ENCODE results near the gene ARHGEF38. TPM values are rescaled to one million over a fixed set of nuclear protein-coding genes. Genes with fewer than 3 reads are reported as not detected.

The ARHGEF38 gene
- total RNA-seq, 2 donors from 2014 or later: not detected

GRCh38 chr4:105510245-105510644, 42.2 kb upstream of the ARHGEF38 start:
- ATAC-seq (ENCODE audit: insufficient number of reproducible peaks, low FRiP score, low read depth) (no peak), DNase-seq (ENCODE audit: low spot score) (no peak)
- Histone ChIP-seq H3K4me1 (ENCODE audit: control insufficient read depth in 1 of 2, low read depth in 2 of 2) (no peaks in the 10 kb centered on the region), H3K4me3 (no peak overlapping the region), H3K27ac (no peak overlapping the region), H3K9me3 (no peaks in the 10 kb centered on the region), H3K27me3 (replicated peaks; ENCODE audit: insufficient read depth) (no peaks in the 10 kb centered on the region), H3K36me3 (no peaks in the 10 kb centered on the region)
- TF ChIP-seq, protein P1, sequence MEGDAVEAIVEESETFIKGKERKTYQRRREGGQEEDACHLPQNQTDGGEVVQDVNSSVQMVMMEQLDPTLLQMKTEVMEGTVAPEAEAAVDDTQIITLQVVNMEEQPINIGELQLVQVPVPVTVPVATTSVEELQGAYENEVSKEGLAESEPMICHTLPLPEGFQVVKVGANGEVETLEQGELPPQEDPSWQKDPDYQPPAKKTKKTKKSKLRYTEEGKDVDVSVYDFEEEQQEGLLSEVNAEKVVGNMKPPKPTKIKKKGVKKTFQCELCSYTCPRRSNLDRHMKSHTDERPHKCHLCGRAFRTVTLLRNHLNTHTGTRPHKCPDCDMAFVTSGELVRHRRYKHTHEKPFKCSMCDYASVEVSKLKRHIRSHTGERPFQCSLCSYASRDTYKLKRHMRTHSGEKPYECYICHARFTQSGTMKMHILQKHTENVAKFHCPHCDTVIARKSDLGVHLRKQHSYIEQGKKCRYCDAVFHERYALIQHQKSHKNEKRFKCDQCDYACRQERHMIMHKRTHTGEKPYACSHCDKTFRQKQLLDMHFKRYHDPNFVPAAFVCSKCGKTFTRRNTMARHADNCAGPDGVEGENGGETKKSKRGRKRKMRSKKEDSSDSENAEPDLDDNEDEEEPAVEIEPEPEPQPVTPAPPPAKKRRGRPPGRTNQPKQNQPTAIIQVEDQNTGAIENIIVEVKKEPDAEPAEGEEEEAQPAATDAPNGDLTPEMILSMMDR (IDR thresholded peaks at IDR 0.05): no peak

DNA sequence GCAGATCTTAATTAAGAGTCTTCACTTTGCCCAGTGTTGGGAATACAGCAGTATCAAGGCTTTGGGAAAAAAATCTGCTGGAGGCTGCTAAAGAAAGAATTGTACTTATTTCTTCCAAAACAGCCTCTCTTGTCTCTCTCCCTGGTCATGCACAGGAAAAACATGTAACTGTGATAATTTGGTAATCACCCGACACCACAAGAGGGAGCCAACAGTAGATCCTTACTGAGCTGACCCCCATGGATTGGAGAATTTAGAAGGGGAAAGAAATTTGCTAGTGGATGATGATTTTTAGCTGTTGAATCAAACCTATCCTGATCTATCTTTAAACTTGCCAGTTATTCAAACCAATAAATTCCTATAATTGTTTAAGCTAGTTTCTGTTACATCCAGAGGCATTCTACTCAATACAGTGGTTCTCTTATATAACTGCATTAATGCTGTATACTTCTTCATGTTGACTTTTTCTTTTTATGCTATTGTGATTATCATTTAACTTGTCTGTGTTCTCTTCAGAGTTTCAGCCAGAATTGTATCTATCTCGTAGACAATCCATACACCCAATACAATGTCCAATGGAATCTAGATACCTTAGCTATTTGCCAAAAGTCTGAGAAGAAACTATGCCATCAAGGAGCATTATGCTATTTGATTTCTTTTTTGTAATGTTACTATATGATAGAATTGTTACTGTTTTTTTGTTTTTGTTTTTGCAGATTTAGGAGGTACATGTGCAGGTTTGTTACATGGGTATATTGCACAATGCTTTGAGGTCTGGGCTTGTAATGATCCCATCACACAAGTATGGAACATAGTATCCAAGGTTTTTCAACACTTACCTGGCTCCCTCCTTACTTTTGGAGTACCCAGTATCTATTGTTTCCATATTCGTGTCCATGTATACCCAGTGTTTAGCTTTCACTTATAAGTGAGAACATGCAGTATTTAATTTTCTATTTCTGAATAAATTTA, 31.3 kb upstream of the ARHGEF38 start:
- Histone ChIP-seq H3K9me3 (no peaks in the 10 kb centered on the region), H3K27ac (no peak overlapping the region), H3K4me1 (ENCODE audit: control insufficient read depth in 1 of 2, low read depth in 2 of 2) (no peaks in the 10 kb centered on the region), H3K36me3 (no peaks in the 10 kb centered on the region), H3K27me3 (replicated peaks; ENCODE audit: insufficient read depth) (no peaks in the 10 kb centered on the region), H3K4me3 (no peak overlapping the region)
- TF ChIP-seq, protein P1 (IDR thresholded peaks at IDR 0.05): peak; percentile 52
- no peak for ATAC-seq (ENCODE audit: insufficient number of reproducible peaks, low FRiP score, low read depth)
- DNase-seq (ENCODE audit: low spot score): no peak

DNA sequence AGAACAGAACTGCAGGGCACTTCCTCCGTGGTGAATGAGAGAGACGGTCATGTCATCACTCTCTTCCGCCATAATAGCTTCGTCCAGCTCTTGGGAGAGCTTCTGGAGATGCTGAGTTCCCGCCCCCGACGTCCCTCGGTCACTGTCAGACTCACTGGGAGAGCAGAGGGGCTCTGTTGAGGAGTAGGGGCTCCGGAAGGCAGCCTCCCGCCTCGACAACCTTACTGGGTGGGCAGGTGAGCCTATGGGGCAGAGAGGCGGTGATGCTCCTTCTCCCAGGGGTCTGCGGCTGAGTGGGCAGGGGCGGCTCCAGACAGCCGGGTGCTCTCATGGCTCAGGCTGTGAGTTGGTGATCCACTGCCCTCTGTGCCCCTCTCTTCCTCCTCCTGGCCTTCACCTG, 25.8 kb upstream of the ARHGEF38 start:
- TF ChIP-seq, protein P1 (IDR thresholded peaks at IDR 0.05): no peak
- no peak overlapping the region for H3K27ac ChIP-seq

DNA sequence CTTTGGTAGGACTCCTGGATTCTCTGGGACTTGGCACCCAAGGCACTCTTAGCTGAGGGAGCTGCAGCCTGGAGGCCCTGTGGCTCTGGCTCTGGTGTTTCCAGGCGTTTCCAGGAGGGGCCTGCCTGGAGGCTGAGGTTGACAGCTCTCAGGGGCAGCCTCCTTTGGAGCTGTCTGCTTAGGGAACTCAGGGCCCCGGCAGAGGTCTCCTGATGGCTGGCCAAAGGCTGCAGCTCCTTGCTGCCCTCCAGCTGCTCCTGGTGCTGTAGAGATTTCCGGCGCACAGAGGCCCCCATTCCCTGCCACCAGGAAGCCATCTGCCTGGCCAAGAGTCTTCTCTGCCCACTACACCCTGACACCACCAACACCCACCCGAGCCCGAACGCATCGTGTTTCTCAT, 25.3 kb upstream of the ARHGEF38 start:
- no peak for DNase-seq (ENCODE audit: low spot score)
- Histone ChIP-seq H3K27me3 (replicated peaks; ENCODE audit: insufficient read depth) (no peaks in the 10 kb centered on the region), H3K36me3 (no peaks in the 10 kb centered on the region), H3K9me3 (no peaks in the 10 kb centered on the region), H3K4me3 (no peak overlapping the region), H3K27ac (no peak overlapping the region), H3K4me1 (ENCODE audit: control insufficient read depth in 1 of 2, low read depth in 2 of 2) (no peaks in the 10 kb centered on the region)
- no peak for ATAC-seq (ENCODE audit: insufficient number of reproducible peaks, low FRiP score, low read depth)
- TF ChIP-seq, protein P1 (IDR thresholded peaks at IDR 0.05): no peak

More for the DNA sequence above, 25.8 kb upstream of the ARHGEF38 start:
- no peak overlapping the region for H3K4me3 ChIP-seq
- H3K36me3 ChIP-seq: no peaks in the 10 kb centered on the region
- no peaks in the 10 kb centered on the region for H3K27me3 ChIP-seq (replicated peaks; ENCODE audit: insufficient read depth)
- H3K9me3 ChIP-seq: no peaks in the 10 kb centered on the region
- DNase-seq (ENCODE audit: low spot score) (no peak), ATAC-seq (ENCODE audit: insufficient number of reproducible peaks, low FRiP score, low read depth) (no peak)
- no peaks in the 10 kb centered on the region for H3K4me1 ChIP-seq (ENCODE audit: control insufficient read depth in 1 of 2, low read depth in 2 of 2)

- no peaks in the 10 kb centered on the region for H3K4me1 ChIP-seq (ENCODE audit: control insufficient read depth in 1 of 2, low read depth in 2 of 2)
- ATAC-seq (ENCODE audit: insufficient number of reproducible peaks, low FRiP score, low read depth): no peak
- H3K27me3 ChIP-seq (replicated peaks; ENCODE audit: insufficient read depth): no peaks in the 10 kb centered on the region
- no peak overlapping the region for H3K4me3 ChIP-seq
- TF ChIP-seq, protein P1 (IDR thresholded peaks at IDR 0.05): no peak
- no peak for DNase-seq (ENCODE audit: low spot score)
- H3K9me3 ChIP-seq: no peaks in the 10 kb centered on the region
- H3K27ac ChIP-seq: no peak overlapping the region
- H3K36me3 ChIP-seq: no peaks in the 10 kb centered on the region
Measured at GRCh38 chr4:105536601-105537000, 15.8 kb upstream of the ARHGEF38 start.
